Natural killer cell treated with Interleukin-12 subunit alpha and Interleukin-12 subunit beta and Interleukin-15 and Interleukin-18, amount 100 ng/mL, for 72 hours (primary cell): ENCODE results near the gene PCSK5. TPM values are rescaled to one million over a fixed set of nuclear protein-coding genes. Genes with fewer than 3 reads are reported as not detected.

Experiments used
- ATAC-seq, 2 donors: fragments of 150-1000 bp; cut with Tn5 transposase in 1 of 2; sonication (Bioruptor Pico), chemical (Tn5 transposase) in 1 of 2; 2 replicates each; pipeline ENCODE4 v1.10.0; 2021
- DNase-seq: peaks from one replicate; pipeline ENCODE4 v3.0.0; 2022; ENCODE audit warnings: low spot score
- H3K27ac Mint-ChIP-seq, 2 donors: 1 replicate in 1 of 2; 2 replicates in 1 of 2; pipeline ENCODE4 v1.8.0; 2022; ENCODE audit warnings: mixed read lengths in 2 of 2, mild to moderate bottlenecking in 1 of 2, moderate library complexity in 1 of 2
- H3K27me3 Mint-ChIP-seq, 2 donors: 1 replicate in 1 of 2; 2 replicates in 1 of 2; pipeline ENCODE4 v1.8.0; 2022; ENCODE audit warnings: mixed read lengths in 2 of 2
- H3K36me3 Mint-ChIP-seq: one replicate; pipeline ENCODE4 v1.8.0; 2022; ENCODE audit warnings: mixed read lengths
- H3K4me1 Mint-ChIP-seq, 2 donors: 1 replicate in 1 of 2; 2 replicates in 1 of 2; pipeline ENCODE4 v1.8.0; 2022; ENCODE audit warnings: low read depth in 2 of 2, mixed read lengths in 2 of 2, mild to moderate bottlenecking in 1 of 2
- H3K4me3 Mint-ChIP-seq: one replicate; pipeline ENCODE4 v1.8.0; 2022; ENCODE audit warnings: mixed read lengths
- H3K9me3 Mint-ChIP-seq: 2 replicates; pipeline ENCODE4 v1.8.0; 2022; ENCODE audit warnings: mixed read lengths
- total RNA-seq, 2 donors: library from RNA; stranded (reverse); gene quantifications; one replicate each; pipeline ENCODE4 v1.2.3, GENCODE V29; 2022

PCSK5 gene
- total RNA-seq, 2 donors from 2014 or later = 1.7 to 9.9 TPM

- ATAC-seq (no peak), DNase-seq (no peak)
- no peaks in the 10 kb centered on the region for H3K4me1 Mint-ChIP-seq
- no peak overlapping the region for H3K4me3 Mint-ChIP-seq
- no peaks in the 10 kb centered on the region for H3K9me3 Mint-ChIP-seq
- H3K36me3 Mint-ChIP-seq = no peaks in the 10 kb centered on the region
- H3K27me3 Mint-ChIP-seq = peaks cover 12 to 18% of the 10 kb centered on the region in 2 donors
- H3K27ac Mint-ChIP-seq = no peak overlapping the region
Observed at GRCh38 chr9:75870450-75870849, 20.0 kb upstream of the PCSK5 start.

DNA sequence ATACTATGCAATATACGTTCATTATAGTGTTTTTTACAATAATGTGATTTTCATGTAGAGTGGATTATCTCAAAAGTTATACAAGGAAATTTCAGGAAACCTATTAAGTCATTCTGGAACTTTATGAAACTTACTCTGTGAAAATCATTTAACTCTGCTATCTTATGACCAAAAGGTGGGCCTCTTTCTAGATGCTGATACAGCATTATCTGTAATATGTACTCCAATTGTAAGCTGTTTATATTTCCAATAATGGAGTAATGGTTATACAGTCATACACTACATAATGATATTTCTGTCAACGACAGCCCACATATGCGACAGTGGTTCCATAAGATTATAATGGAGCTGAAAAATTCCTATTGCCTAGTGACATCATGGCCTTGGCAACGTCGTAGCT lies 18.8 kb upstream of the PCSK5 start:
- Mint-ChIP-seq H3K36me3 (no peaks in the 10 kb centered on the region), H3K27ac (no peak overlapping the region), H3K4me3 (no peak overlapping the region), H3K9me3 (no peaks in the 10 kb centered on the region), H3K4me1 (no peaks in the 10 kb centered on the region), H3K27me3 (peaks cover 12 to 18% of the 10 kb centered on the region in 2 donors)
- no peak for DNase-seq
- no peak for ATAC-seq

DNA sequence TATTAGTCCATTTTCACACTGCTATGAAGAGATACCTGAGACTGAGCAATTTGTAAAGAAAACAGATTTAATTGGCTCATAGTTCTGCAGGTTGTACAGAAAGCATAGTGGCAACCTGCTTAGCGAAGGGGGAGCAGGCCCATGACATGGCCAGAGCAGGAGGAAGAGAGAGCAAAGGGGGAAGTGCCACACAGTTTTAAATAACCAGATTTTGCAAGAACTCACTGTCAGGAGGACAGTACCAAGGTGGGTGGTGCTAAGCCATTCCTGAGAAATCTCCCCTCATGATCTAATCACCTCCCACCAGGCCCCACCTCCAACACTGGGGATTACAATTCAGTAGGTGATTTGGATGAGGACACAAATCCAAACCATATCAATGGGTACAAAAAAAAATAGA lies 16.8 kb upstream of the PCSK5 start:
- DNase-seq (no peak), ATAC-seq (no peak)
- no peak overlapping the region for H3K4me3 Mint-ChIP-seq
- H3K4me1 Mint-ChIP-seq = no peaks in the 10 kb centered on the region
- H3K36me3 Mint-ChIP-seq = no peaks in the 10 kb centered on the region
- no peaks in the 10 kb centered on the region for H3K9me3 Mint-ChIP-seq
- peaks cover 8 to 9% of the 10 kb centered on the region in 2 donors for H3K27me3 Mint-ChIP-seq
- no peak overlapping the region for H3K27ac Mint-ChIP-seq

GRCh38 chr9:75876999-75877640 lies 13.4 kb upstream of the PCSK5 start:
- Mint-ChIP-seq H3K27me3 (peaks cover 8 to 9% of the 10 kb centered on the region in 2 donors), H3K4me1 (no peaks in the 10 kb centered on the region), H3K27ac (no peak overlapping the region), H3K36me3 (no peaks in the 10 kb centered on the region), H3K4me3 (no peak overlapping the region), H3K9me3 (no peaks in the 10 kb centered on the region)
- ATAC-seq (no peak), DNase-seq (no peak)

DNA sequence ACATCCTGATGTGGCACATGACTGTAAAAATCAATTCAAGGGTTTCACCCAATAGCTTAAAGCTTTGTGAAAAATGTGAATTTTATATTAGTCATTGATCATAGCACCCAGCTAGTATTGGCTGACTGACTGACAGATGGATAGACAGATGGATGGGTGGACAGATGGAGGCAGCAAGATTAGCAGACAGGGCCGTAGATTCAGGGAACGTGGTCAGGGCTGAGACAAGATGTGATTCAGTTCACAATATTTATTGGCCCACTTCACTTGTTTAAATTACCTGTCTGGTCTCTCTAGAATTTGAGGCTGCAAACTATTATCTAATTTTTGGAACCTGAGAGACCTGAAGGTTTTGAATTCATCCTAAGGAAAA lies 12.0 kb upstream of the PCSK5 start:
- no peaks in the 10 kb centered on the region for H3K36me3 Mint-ChIP-seq
- H3K9me3 Mint-ChIP-seq = no peaks in the 10 kb centered on the region
- peaks cover 9 to 11% of the 10 kb centered on the region in 2 donors for H3K27me3 Mint-ChIP-seq
- no peak for DNase-seq
- H3K4me3 Mint-ChIP-seq = no peak overlapping the region
- H3K27ac Mint-ChIP-seq = no peak overlapping the region
- ATAC-seq = no peak
- H3K4me1 Mint-ChIP-seq = no peaks in the 10 kb centered on the region

GRCh38 chr9:75880618-75881017 lies 9.9 kb upstream of the PCSK5 start:
- Mint-ChIP-seq H3K4me3 (no peak overlapping the region), H3K27me3 (peaks cover 7 to 12% of the 10 kb centered on the region in 2 donors), H3K27ac (no peak overlapping the region), H3K36me3 (no peaks in the 10 kb centered on the region), H3K4me1 (no peaks in the 10 kb centered on the region), H3K9me3 (no peaks in the 10 kb centered on the region)
- DNase-seq (no peak), ATAC-seq (no peak)

GRCh38 chr9:75881761-75882160 lies 8.7 kb upstream of the PCSK5 start:
- DNase-seq (no peak), ATAC-seq (no peak)
- H3K9me3 Mint-ChIP-seq = no peaks in the 10 kb centered on the region
- H3K36me3 Mint-ChIP-seq = no peaks in the 10 kb centered on the region
- no peak overlapping the region for H3K4me3 Mint-ChIP-seq
- H3K4me1 Mint-ChIP-seq = no peaks in the 10 kb centered on the region
- H3K27me3 Mint-ChIP-seq = peaks cover 7 to 13% of the 10 kb centered on the region in 2 donors
- no peak overlapping the region for H3K27ac Mint-ChIP-seq

DNA sequence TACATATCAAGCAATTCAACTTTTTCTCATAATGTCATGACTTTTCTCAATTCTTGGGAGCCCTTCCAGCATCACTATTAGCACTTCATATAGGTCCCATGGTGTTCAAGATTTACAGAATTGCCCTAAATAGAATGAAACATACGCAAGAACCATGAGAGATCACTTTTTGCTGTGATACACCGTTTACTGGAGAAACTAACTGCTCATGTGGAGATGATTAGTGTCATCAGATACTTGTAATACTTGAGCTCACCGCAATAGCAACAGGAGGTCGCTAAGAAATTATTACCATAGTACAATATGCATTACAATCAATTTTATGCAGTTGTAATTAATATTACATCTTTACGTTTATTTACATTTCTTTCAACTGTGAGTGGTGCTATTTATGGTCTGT lies 4.8 kb upstream of the PCSK5 start:
- ATAC-seq = no peak
- peaks cover 11 to 12% of the 10 kb centered on the region in 2 donors for H3K4me1 Mint-ChIP-seq
- no peak overlapping the region for H3K4me3 Mint-ChIP-seq
- H3K9me3 Mint-ChIP-seq = no peaks in the 10 kb centered on the region
- DNase-seq = no peak
- H3K27me3 Mint-ChIP-seq = peaks cover 14 to 22% of the 10 kb centered on the region in 2 donors
- H3K27ac Mint-ChIP-seq = no peak overlapping the region
- H3K36me3 Mint-ChIP-seq = no peaks in the 10 kb centered on the region

GRCh38 chr9:75889577-75889976 lies 896 bp upstream of the PCSK5 start:
- peak overlapping the region; percentile 57 to 76 for H3K27ac Mint-ChIP-seq
- H3K4me3 Mint-ChIP-seq = peak overlapping the region; percentile 93
- H3K9me3 Mint-ChIP-seq = no peaks in the 10 kb centered on the region
- H3K36me3 Mint-ChIP-seq = no peaks in the 10 kb centered on the region
- DNase-seq (no peak), ATAC-seq (no peak)
- peaks cover 22% of the 10 kb centered on the region in 2 donors for H3K4me1 Mint-ChIP-seq
- peaks cover 28 to 37% of the 10 kb centered on the region in 2 donors for H3K27me3 Mint-ChIP-seq

GRCh38 chr9:75889977-75890471 lies 449 bp upstream of the PCSK5 start:
- Mint-ChIP-seq H3K27me3 (peaks cover 28 to 42% of the 10 kb centered on the region in 2 donors), H3K4me1 (peaks cover 22% of the 10 kb centered on the region in 2 donors), H3K9me3 (no peaks in the 10 kb centered on the region), H3K27ac (peak overlapping the region; percentile 57 to 76), H3K36me3 (no peaks in the 10 kb centered on the region), H3K4me3 (peak overlapping the region; percentile 93)
- no peak for ATAC-seq
- no peak for DNase-seq

DNA sequence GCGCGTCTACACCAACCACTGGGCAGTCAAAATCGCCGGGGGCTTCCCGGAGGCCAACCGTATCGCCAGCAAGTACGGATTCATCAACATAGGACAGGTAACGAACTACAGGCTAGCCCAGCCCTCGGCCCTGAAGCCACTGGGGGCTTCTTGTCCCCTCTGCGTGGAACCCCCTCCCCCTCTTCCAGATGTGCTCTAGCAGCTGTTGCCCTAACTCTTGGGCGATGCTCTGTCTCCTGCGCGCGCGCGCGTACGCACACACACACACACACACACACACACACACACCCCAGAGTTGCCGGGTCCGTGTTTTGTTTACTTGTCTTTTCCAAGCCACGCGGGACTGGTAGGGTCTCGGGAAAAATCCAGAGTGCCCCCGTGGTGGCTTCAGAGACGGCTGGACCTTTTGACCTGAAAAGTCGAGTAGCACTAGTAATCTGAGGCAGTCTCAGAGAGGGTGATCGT lies 836 bp downstream of the PCSK5 start:
- no peaks in the 10 kb centered on the region for H3K36me3 Mint-ChIP-seq
- peaks cover 22% of the 10 kb centered on the region in 2 donors for H3K4me1 Mint-ChIP-seq
- ATAC-seq (peak; percentile 2 to 17), DNase-seq (no peak)
- peak overlapping the region; percentile 93 for H3K4me3 Mint-ChIP-seq
- peak overlapping the region in 1 of 2 donors; percentile 41 for H3K27ac Mint-ChIP-seq
- peaks cover 32 to 53% of the 10 kb centered on the region in 2 donors for H3K27me3 Mint-ChIP-seq
- H3K9me3 Mint-ChIP-seq = no peaks in the 10 kb centered on the region

DNA sequence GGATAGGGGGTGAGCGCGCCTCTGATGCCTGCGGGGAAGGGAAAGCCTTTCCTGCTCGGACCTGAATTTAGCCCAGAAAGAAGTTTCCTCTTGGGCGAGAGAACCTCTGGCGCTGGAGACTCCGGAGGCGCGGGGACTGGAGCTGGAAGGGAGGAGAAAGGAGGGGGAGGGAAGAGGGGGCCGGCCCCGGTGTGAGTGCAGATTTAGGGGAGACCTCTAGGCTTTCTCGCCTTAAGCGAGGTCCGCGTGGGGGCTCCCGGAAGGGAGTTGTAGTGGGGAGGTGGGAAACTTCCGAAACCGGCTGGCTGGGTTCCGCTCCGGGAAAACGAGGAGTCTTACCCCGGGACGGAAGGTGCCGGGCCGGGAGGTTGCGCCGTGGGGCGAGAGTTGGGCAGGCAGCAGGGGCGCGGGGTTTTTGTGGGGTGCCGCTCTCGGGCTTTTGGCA lies 1.3 kb downstream of the PCSK5 start:
- Mint-ChIP-seq H3K4me3 (peak overlapping the region; percentile 93), H3K9me3 (no peaks in the 10 kb centered on the region), H3K27me3 (peaks cover 32 to 53% of the 10 kb centered on the region in 2 donors), H3K36me3 (no peaks in the 10 kb centered on the region), H3K27ac (peak overlapping the region in 1 of 2 donors; percentile 41), H3K4me1 (peaks cover 22% of the 10 kb centered on the region in 2 donors)
- ATAC-seq (no peak), DNase-seq (no peak)

- peaks cover 32 to 53% of the 10 kb centered on the region in 2 donors for H3K27me3 Mint-ChIP-seq
- H3K27ac Mint-ChIP-seq = no peak overlapping the region
- H3K4me1 Mint-ChIP-seq = peaks cover 22% of the 10 kb centered on the region in 2 donors
- peak overlapping the region; percentile 93 for H3K4me3 Mint-ChIP-seq
- H3K36me3 Mint-ChIP-seq = no peaks in the 10 kb centered on the region
- ATAC-seq = no peak
- no peaks in the 10 kb centered on the region for H3K9me3 Mint-ChIP-seq
- no peak for DNase-seq
Observed at GRCh38 chr9:75892216-75892911, 1.9 kb downstream of the PCSK5 start.

DNA sequence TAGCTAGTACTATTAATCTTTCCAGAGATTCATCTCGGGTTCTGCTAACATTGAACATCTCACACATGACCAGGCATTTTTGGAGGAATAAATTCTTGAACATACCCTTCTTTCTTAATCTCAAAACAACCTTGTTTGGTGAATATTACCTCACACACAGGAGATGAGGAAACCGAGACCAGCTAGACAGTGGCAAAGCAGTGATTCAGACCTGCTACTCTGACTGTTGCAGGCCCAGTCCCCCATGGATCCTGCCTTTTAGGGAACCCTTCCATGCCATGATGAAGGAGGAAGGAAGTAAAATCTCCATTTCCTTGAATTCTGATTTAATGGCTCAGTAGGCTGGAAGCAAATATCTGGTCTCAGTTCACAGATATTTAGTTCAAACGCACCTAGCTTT lies 2.6 kb downstream of the PCSK5 start:
- peaks cover 22% of the 10 kb centered on the region in 2 donors for H3K4me1 Mint-ChIP-seq

More for the DNA sequence above, 2.6 kb downstream of the PCSK5 start:
- H3K4me3 Mint-ChIP-seq = no peak overlapping the region
- H3K27me3 Mint-ChIP-seq = peaks cover 31 to 50% of the 10 kb centered on the region in 2 donors
- H3K27ac Mint-ChIP-seq = no peak overlapping the region
- no peaks in the 10 kb centered on the region for H3K9me3 Mint-ChIP-seq
- no peaks in the 10 kb centered on the region for H3K36me3 Mint-ChIP-seq
- no peak for ATAC-seq
- no peak for DNase-seq
